ENCODE results near the gene ASTN1.

- no peak for TF ChIP-seq EZH2phosphoT487 (IDR thresholded peaks at IDR 0.05; ENCODE audit: borderline replicate concordance)
- TF ChIP-seq EZH2 (IDR thresholded peaks at IDR 0.05): no peak
- TF ChIP-seq REST (IDR thresholded peaks at IDR 0.05; ENCODE audit: low read depth): no peak
- no peak for TF ChIP-seq EGR1 (IDR thresholded peaks at IDR 0.05; ENCODE audit: low read depth)
- no peak for TF ChIP-seq CTCF (IDR thresholded peaks at IDR 0.05 in 2 of 3, conservative IDR thresholded peaks at IDR 0.05 in 1 of 3; ENCODE audit: borderline replicate concordance in 1 of 3, insufficient read depth in 1 of 3, low read depth in 2 of 3, low read length in 2 of 3)
- no peak for TF ChIP-seq ZNF274 (IDR thresholded peaks at IDR 0.05; ENCODE audit: low read depth, low read length)
- TF ChIP-seq TCF7L2 (IDR thresholded peaks at IDR 0.05; ENCODE audit: borderline replicate concordance, extremely low read depth, insufficient read depth, insufficient read length): no peak
- no peak for TF ChIP-seq JUND (IDR thresholded peaks at IDR 0.05)
- TF ChIP-seq SP1 (IDR thresholded peaks at IDR 0.05; ENCODE audit: low read depth): no peak
Observed at GRCh38 chr1:176919386-176920378, 244.8 kb downstream of the ASTN1 start.

Data from HCT116 (cell line).